H1 (cell line): Measurements from ENCODE around the gene PRICKLE1. TPM values are rescaled to one million over a fixed set of nuclear protein-coding genes. Genes with fewer than 3 reads are reported as not detected.

Experiments used
- CTCF ChIA-PET: fragments of 300-600 bp; sonication (Branson Sonifier 250); formaldehyde crosslinking; loops from one replicate; lab custom pipeline; 2021; ENCODE audit not compliant: partially characterized antibody; lab: Charles Lee
- POLR2A ChIA-PET: fragments of 300-600 bp; sonication (Branson Sonifier 250); formaldehyde crosslinking; loops from one replicate; lab custom pipeline; 2021; ENCODE audit warnings: inconsistent platforms; ENCODE audit not compliant: partially characterized antibody; lab: Charles Lee
- DNase-seq, 2 experiments: peaks; one replicate each; pipeline versions ENCODE4 v3.0.0 to v3.0.0-alpha.2; 2010 to 2022; ENCODE audit warnings: low spot score in 2 of 2, low read depth in 1 of 2, mixed read lengths in 1 of 2
- FAIRE-seq: peaks from 2 replicates; lab custom pipeline; 2011; peaks lifted over from hg19 to GRCh38; lab: Jason Lieb, UNC
- H2AFZ ChIP-seq: 2 replicates; pipeline ENCODE4 v1.8.1; 2012; ENCODE audit warnings: low read length, inconsistent platforms
- H2AK5ac ChIP-seq: 2 replicates; pipeline ENCODE4 v1.6.1; 2013; ENCODE audit warnings: low read depth, low read length
- H2BK120ac ChIP-seq: replicated peaks from 2 replicates; pipeline ENCODE3; 2013; ENCODE audit warnings: low read depth, low read length, inconsistent platforms
- H2BK12ac ChIP-seq: 2 replicates; pipeline ENCODE4 v1.6.1; 2013; ENCODE audit warnings: low read depth, low read length
- H2BK15ac ChIP-seq: 2 replicates; pipeline ENCODE4 v1.6.1; 2013; ENCODE audit warnings: low read length
- H2BK20ac ChIP-seq: 2 replicates; pipeline ENCODE4 v1.6.1; 2013; ENCODE audit warnings: low read length
- H2BK5ac ChIP-seq: 2 replicates; pipeline ENCODE4 v1.6.1; 2013; ENCODE audit warnings: low read depth, low read length
- H3K14ac ChIP-seq: 2 replicates; pipeline ENCODE4 v1.6.1; 2013; ENCODE audit warnings: inconsistent platforms; ENCODE audit not compliant: insufficient read length
- H3K18ac ChIP-seq: 2 replicates; pipeline ENCODE4 v1.6.1; 2013; ENCODE audit warnings: low read length; ENCODE audit errors: extremely low read depth
- H3K23ac ChIP-seq: 2 replicates; pipeline ENCODE4 v1.6.1; 2013; ENCODE audit warnings: inconsistent platforms; ENCODE audit not compliant: insufficient read length
- H3K23me2 ChIP-seq: 2 replicates; pipeline ENCODE4 v1.6.1; 2013; ENCODE audit warnings: low read depth, low read length
- H3K27ac ChIP-seq: 2 replicates; pipeline ENCODE4 v1.6.1; 2011; ENCODE audit warnings: low read depth, low read length, inconsistent platforms
- H3K27me3 ChIP-seq, 4 experiments: replicated peaks in 1 of 4; 1 replicate in 1 of 4; 2 replicates in 3 of 4; pipeline versions ENCODE4 v1.6.1 to v1.8.1; 2011 to 2013; ENCODE audit warnings: low read length in 3 of 4, mild to moderate bottlenecking in 3 of 4, inconsistent platforms in 2 of 4, mixed read lengths in 2 of 4, moderate library complexity in 1 of 4; ENCODE audit not compliant: control insufficient read depth in 3 of 4, insufficient read depth in 3 of 4; ENCODE audit errors: extremely low read depth in 1 of 4
- H3K36me3 ChIP-seq, 4 experiments: 2 replicates each; pipeline versions ENCODE4 v1.6.1 to v1.8.1; 2011 to 2013; ENCODE audit warnings: mild to moderate bottlenecking in 4 of 4, low read length in 3 of 4, moderate library complexity in 2 of 4, control low read depth in 1 of 4, inconsistent platforms in 1 of 4; ENCODE audit not compliant: insufficient read depth in 4 of 4, control insufficient read depth in 2 of 4
- H3K4ac ChIP-seq: replicated peaks from 2 replicates; pipeline ENCODE3; 2013; ENCODE audit warnings: low read length, low read depth, mixed read lengths, inconsistent platforms; ENCODE audit not compliant: insufficient read length
- H3K4me1 ChIP-seq, 4 experiments: replicated peaks in 1 of 4; 1 replicate in 1 of 4; 2 replicates in 3 of 4; pipeline versions ENCODE4 v1.6.1 to v1.8.1; 2011 to 2013; ENCODE audit warnings: low read length in 3 of 4, inconsistent platforms in 2 of 4, mixed read lengths in 1 of 4; ENCODE audit not compliant: insufficient read depth in 4 of 4, control insufficient read depth in 3 of 4
- H3K4me2 ChIP-seq, 2 experiments: 2 replicates each; pipeline versions ENCODE4 v1.6.1 to v1.8.1; 2011 to 2013; ENCODE audit warnings: low read depth in 2 of 2, low read length in 2 of 2, control low read depth in 1 of 2, inconsistent platforms in 1 of 2, mild to moderate bottlenecking in 1 of 2; ENCODE audit not compliant: insufficient read depth in 1 of 2
- H3K4me3 ChIP-seq, 4 experiments: fragments of 200-600, 300-600 bp in 1 of 4; sonication (generic), shearing (Covaris generic), sonication (Bioruptor Twin) in 1 of 4; 2 replicates each; pipeline versions ENCODE4 v1.5.1 to v1.8.1; 2011 to 2016; ENCODE audit warnings: low read length in 4 of 4, low read depth in 3 of 4, control low read depth in 2 of 4, inconsistent platforms in 2 of 4, mild to moderate bottlenecking in 2 of 4, mixed read lengths in 1 of 4, moderate library complexity in 1 of 4; ENCODE audit not compliant: insufficient read depth in 2 of 4; ENCODE audit errors: extremely low read depth in 1 of 4
- H3K56ac ChIP-seq: replicated peaks from 2 replicates; pipeline ENCODE3; 2013; ENCODE audit warnings: low read depth, mild to moderate bottlenecking, mixed read lengths, low read length, inconsistent platforms; ENCODE audit not compliant: insufficient read length
- H3K79me1 ChIP-seq: 2 replicates; pipeline ENCODE4 v1.6.1; 2013; ENCODE audit warnings: low read depth, low read length, control low read depth
- H3K79me2 ChIP-seq, 2 experiments: 2 replicates each; pipeline versions ENCODE4 v1.6.1 to v1.8.1; 2012 to 2013; ENCODE audit warnings: low read length in 2 of 2, mild to moderate bottlenecking in 2 of 2, inconsistent platforms in 1 of 2; ENCODE audit not compliant: insufficient read depth in 2 of 2, control insufficient read depth in 1 of 2
- H3K9ac ChIP-seq, 4 experiments: replicated peaks in 1 of 4; 1 replicate in 1 of 4; 2 replicates in 3 of 4; pipeline versions ENCODE4 v1.6.1 to v1.8.1; 2011 to 2013; ENCODE audit warnings: low read depth in 3 of 4, low read length in 3 of 4, control low read depth in 2 of 4, mild to moderate bottlenecking in 2 of 4, moderate library complexity in 2 of 4, inconsistent platforms in 1 of 4; ENCODE audit errors: extremely low read depth in 1 of 4
- H3K9me3 ChIP-seq, 2 experiments: 2 replicates each; pipeline versions ENCODE4 v1.6.1 to v1.8.1; 2012 to 2013; ENCODE audit warnings: mild to moderate bottlenecking in 2 of 2, moderate library complexity in 2 of 2, control low read depth in 1 of 2, inconsistent platforms in 1 of 2, low read depth in 1 of 2, low read length in 1 of 2, mixed read lengths in 1 of 2; ENCODE audit not compliant: insufficient read depth in 2 of 2
- H4K20me1 ChIP-seq, 2 experiments: replicated peaks in 1 of 2; 2 replicates each; pipeline versions ENCODE3 to v1.8.1; 2011 to 2013; ENCODE audit warnings: inconsistent platforms in 2 of 2, low read length in 2 of 2, mild to moderate bottlenecking in 1 of 2; ENCODE audit not compliant: insufficient read depth in 2 of 2, control insufficient read depth in 1 of 2
- H4K5ac ChIP-seq: 2 replicates; pipeline ENCODE4 v1.6.1; 2013; ENCODE audit warnings: low read length, low read depth, mixed read lengths, inconsistent platforms; ENCODE audit not compliant: insufficient read length
- H4K8ac ChIP-seq: 2 replicates; pipeline ENCODE4 v1.8.0; 2013; ENCODE audit warnings: mild to moderate bottlenecking, moderate library complexity, low read length, inconsistent platforms; ENCODE audit not compliant: insufficient read depth; ENCODE audit errors: extremely low read depth
- H4K91ac ChIP-seq: replicated peaks from 2 replicates; pipeline ENCODE3; 2013; ENCODE audit warnings: low read length, mixed read lengths, inconsistent platforms; ENCODE audit not compliant: insufficient read length
- FOSL1 ChIP-seq: IDR thresholded peaks from 2 replicates; pipeline ENCODE4 v1.6.1; 2011; ENCODE audit warnings: mild to moderate bottlenecking, low read depth, low read length, moderate library complexity; ENCODE audit not compliant: insufficient read depth
- KDM4A ChIP-seq: IDR thresholded peaks from one replicate; pipeline ENCODE4 v1.7.1; 2012; ENCODE audit warnings: low read depth, mild to moderate bottlenecking, moderate library complexity, low read length, inconsistent platforms; ENCODE audit not compliant: severe bottlenecking
- MAX ChIP-seq: IDR thresholded peaks from 2 replicates; pipeline ENCODE4 v1.6.1; 2012; ENCODE audit warnings: inconsistent platforms
- PHF8 ChIP-seq: fragments of 200-600 bp; sonication (generic); conservative IDR thresholded peaks from 2 replicates; pipeline ENCODE4 v1.7.1; 2012; ENCODE audit warnings: low read depth, mild to moderate bottlenecking, inconsistent platforms, low read length, moderate library complexity
- RXRA ChIP-seq: IDR thresholded peaks from 2 replicates; pipeline ENCODE4 v1.6.1; 2011; ENCODE audit warnings: low read depth, mild to moderate bottlenecking, low read length, moderate library complexity; ENCODE audit not compliant: insufficient read depth
- TEAD4 ChIP-seq: IDR thresholded peaks from 2 replicates; pipeline ENCODE4 v1.6.1; 2012; ENCODE audit warnings: low read depth, low read length, inconsistent platforms, mixed read lengths
- YY1 ChIP-seq: IDR thresholded peaks from 2 replicates; pipeline ENCODE4 v1.6.1; 2011; ENCODE audit warnings: low read depth, mild to moderate bottlenecking, low read length
- WGBS, 2 experiments: shearing (Covaris generic) in 1 of 2; methylation state at CpG; one replicate each; pipeline versions ENCODE4 v1.1.6 to v1.1.7; 2013 to 2015; ENCODE audit warnings: low lambda C conversion rate in 2 of 2, mixed read lengths in 2 of 2, inconsistent platforms in 1 of 2, low coverage in 1 of 2, missing lambda C conversion rate in 1 of 2; ENCODE audit not compliant: insufficient replicate concordance in 2 of 2, insufficient coverage in 1 of 2, insufficient read length in 1 of 2; ENCODE audit errors: extremely low coverage in 1 of 2, missing lambda C conversion rate in 1 of 2; 5-methylcytosine and 5-hydroxymethylcytosine counted together
- polyA plus RNA-seq, 7 experiments: library from polyadenylated mRNA; depleted of rRNA in 3 of 7; stranded (reverse) in 5 of 7; unstranded in 2 of 7; fragments of >200 nt in 5 of 7; fragments of 200-250 nt in 2 of 7; gene quantifications; 1 replicate in 5 of 7; 2 replicates in 1 of 7; 4 replicates in 1 of 7; pipeline versions ENCODE4 v1.2.1 to v1.2.3, GENCODE V29; 2011 to 2013; ENCODE audit warnings: missing spikeins in 2 of 7, mixed read lengths in 2 of 7
- total RNA-seq: library from RNA; stranded (reverse); fragmentation: NEBNext Ultra II Directional; extraction: Animal tissue kit (Norgen Biotek cat#: 25700); gene quantifications from 2 replicates; pipeline ENCODE4 v1.2.1, GENCODE V29; 2021

PRICKLE1 gene
- total and polyA plus RNA-seq, 2 of the 8 experiments (the other 6 are each of a cell fraction or from before 2014, with no cell fraction given), result 14.0 to 22.4 TPM

- no peak overlapping the region for H3K18ac ChIP-seq
- no peak overlapping the region for H3K4me3 ChIP-seq
- no peaks in the 10 kb centered on the region; a peak in 1 of 4 replicates for H3K9me3 ChIP-seq
- H2BK12ac ChIP-seq, result no peak overlapping the region
- TF ChIP-seq YY1, result no peak
- TF ChIP-seq MAX, result no peak
- no peak for TF ChIP-seq RXRA
- TF ChIP-seq PHF8, result no peak
- no peak for TF ChIP-seq KDM4A
- no peak for TF ChIP-seq FOSL1
- no peak for TF ChIP-seq TEAD4
- no peak overlapping the region for H2BK20ac ChIP-seq
- 97% methylated on average over 2 of the region's 2 CpGs; no CpG with 5 or more reads in 1 of the 2 experiments for WGBS, 2 experiments
- POLR2A ChIA-PET, result interaction anchor here (0.7 kb wide), 1 partner anchor 32 kb away, joined by 3 read pairs; no protein-coding TSS in a partner anchor
- H3K9ac ChIP-seq, result no peak overlapping the region
- DNase-seq, result no peak
- no peak overlapping the region for H3K4me2 ChIP-seq
- H3K23me2 ChIP-seq, result no peaks in the 10 kb centered on the region
- FAIRE-seq, result no peak
- H3K27ac ChIP-seq, result no peak overlapping the region
- no peak overlapping the region for H3K14ac ChIP-seq
- H4K8ac ChIP-seq, result no peak overlapping the region
- H3K27me3 ChIP-seq, result peaks cover 0 to 3% (median 0%) of the 10 kb centered on the region in 4 experiments; a peak in 1 of 7 replicates
- no peak overlapping the region for H2AFZ ChIP-seq
- H2BK120ac ChIP-seq, result no peak overlapping the region
- 0 out of 7 replicates have a peak, but pooled peaks cover 0 to 2% (median 0%) of the 10 kb centered on the region in 4 experiments for H3K4me1 ChIP-seq
- H3K79me2 ChIP-seq, result no peaks in the 10 kb centered on the region
- no peak overlapping the region for H4K91ac ChIP-seq
- no peaks in the 10 kb centered on the region for H3K36me3 ChIP-seq
- H4K20me1 ChIP-seq, result no peaks in the 10 kb centered on the region
- H2AK5ac ChIP-seq, result no peak overlapping the region
- H2BK15ac ChIP-seq, result no peak overlapping the region
- CTCF ChIA-PET, result interaction anchor here (1.1 kb wide), 1 partner anchor 13 kb away, joined by 4 read pairs; no protein-coding TSS in a partner anchor
- no peak overlapping the region for H3K56ac ChIP-seq
- no peak overlapping the region for H4K5ac ChIP-seq
- no peak overlapping the region for H3K23ac ChIP-seq
- H3K79me1 ChIP-seq, result no peaks in the 10 kb centered on the region
- no peak overlapping the region for H3K4ac ChIP-seq
- no peak overlapping the region for H2BK5ac ChIP-seq
Measured at GRCh38 chr12:42516573-42516972, 73.0 kb downstream of the PRICKLE1 start.
